ENCODE measurements around the gene UBE2H. TPM values are rescaled to one million over a fixed set of nuclear protein-coding genes. Genes with fewer than 3 reads are reported as not detected.
"Not testable (repeated sequence)": the region's sequence is repeated elsewhere in the genome, so short reads cannot be mapped to it uniquely, and the experiment has no call there.

Gene UBE2H
- total RNA-seq, 1 donor from 2014 or later = 80.7 TPM

DNA sequence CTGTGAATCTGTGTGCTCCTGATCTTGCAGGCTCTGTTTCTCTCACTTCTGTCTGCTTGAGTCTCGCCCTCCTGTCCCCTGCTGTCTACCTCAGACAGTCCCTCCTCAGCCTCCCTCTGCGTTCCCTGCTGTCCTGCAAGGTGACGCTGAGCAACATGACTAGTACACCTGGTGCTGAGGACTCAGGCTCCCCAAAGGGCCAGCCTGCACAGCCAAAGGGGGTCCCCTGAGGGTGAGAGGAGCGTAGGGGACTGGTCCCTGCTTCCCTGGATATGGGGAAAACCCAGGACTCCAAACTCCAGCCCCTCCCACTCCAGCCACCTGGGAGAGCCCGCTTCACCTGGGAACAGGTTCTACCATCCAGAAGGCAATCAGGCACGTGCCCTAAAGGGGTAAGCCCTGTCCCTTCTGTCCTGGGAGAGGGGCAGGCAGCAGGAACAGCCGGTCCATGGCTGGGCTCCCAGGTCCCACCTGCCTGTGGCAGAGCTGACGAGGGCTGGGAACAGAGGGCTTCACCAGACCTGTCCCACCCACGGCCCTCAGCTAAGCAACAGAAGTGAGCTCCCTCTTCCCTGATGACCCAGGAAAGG, 156.5 kb downstream of the UBE2H start:
- TF ChIP-seq, protein P1, sequence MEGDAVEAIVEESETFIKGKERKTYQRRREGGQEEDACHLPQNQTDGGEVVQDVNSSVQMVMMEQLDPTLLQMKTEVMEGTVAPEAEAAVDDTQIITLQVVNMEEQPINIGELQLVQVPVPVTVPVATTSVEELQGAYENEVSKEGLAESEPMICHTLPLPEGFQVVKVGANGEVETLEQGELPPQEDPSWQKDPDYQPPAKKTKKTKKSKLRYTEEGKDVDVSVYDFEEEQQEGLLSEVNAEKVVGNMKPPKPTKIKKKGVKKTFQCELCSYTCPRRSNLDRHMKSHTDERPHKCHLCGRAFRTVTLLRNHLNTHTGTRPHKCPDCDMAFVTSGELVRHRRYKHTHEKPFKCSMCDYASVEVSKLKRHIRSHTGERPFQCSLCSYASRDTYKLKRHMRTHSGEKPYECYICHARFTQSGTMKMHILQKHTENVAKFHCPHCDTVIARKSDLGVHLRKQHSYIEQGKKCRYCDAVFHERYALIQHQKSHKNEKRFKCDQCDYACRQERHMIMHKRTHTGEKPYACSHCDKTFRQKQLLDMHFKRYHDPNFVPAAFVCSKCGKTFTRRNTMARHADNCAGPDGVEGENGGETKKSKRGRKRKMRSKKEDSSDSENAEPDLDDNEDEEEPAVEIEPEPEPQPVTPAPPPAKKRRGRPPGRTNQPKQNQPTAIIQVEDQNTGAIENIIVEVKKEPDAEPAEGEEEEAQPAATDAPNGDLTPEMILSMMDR (conservative IDR thresholded peaks at IDR 0.05) = no peak
- Mint-ChIP-seq H3K9me3 (no peaks in the 10 kb centered on the region), H3K4me1 (ENCODE audit: unreplicated experiment) (peaks cover 4% of the 10 kb centered on the region), H3K27me3 (no peaks in the 10 kb centered on the region), H3K27ac (no peak overlapping the region), H3K4me3 (no peak overlapping the region), H3K36me3 (no peaks in the 10 kb centered on the region)
- DNase-seq (ENCODE audit: extremely low spot score, unreplicated experiment) = no peak

DNA sequence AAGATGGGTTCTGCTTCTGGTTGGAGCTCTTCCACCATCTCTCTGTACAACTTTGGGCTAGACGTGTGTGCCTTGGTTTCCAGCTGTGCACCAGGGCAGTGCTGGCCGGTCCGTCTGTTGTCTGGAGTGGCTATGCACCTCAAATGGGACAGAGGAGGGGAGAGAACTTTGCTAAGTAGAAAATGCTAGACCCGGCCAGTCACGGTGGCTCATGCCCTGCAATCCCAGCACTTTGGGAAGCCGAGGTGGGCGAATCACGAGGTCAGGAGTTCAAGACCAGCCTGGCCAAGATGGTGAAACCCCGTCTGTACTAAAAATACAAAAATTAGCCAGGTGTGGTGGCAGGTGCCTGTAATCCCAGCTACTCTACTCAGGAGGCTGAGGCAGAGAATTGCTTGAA, 158.3 kb downstream of the UBE2H start:
- H3K4me3 Mint-ChIP-seq; H3K9me3 Mint-ChIP-seq; H3K27ac Mint-ChIP-seq; H3K27me3 Mint-ChIP-seq; H3K4me1 Mint-ChIP-seq (ENCODE audit: unreplicated experiment); DNase-seq (ENCODE audit: extremely low spot score, unreplicated experiment); H3K36me3 Mint-ChIP-seq: not testable (repeated sequence)

DNA sequence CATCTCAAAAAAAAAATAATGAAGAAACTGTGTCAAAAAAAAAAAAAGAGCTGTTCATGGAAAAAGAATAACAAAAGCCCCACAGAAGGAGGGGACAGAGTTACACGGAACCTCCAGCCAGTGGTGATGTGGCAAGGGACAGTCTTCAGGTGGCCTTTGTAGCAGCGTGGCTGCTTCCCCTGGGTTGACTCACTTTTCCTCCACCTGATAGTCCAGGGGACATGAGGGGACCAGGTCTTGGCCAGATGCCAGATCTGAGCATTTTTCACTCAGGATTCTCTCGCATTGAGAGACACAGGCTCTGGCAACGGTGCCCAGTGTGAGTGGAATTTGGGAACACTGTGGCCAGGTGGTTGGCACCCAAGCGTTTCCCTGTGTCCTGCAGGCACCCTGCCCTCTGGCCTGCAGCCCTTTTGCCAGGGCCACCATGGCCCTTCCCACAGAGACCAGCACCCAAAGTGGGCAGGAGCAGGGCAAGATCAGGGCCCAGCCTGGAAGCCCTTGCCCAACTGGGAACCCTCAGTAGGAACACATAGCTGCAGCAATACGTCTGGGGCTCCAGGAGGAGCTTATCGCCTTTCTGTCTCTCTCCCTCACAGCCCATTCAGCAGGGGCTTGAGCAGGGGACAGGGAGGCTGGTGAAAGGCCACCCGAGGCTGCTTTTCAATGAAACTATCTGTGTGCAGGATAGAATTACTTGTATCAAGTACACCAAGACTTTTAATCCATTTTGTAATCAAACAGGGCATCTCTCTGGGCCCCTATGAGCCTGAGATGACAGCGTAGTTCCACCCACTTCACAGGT, 159.1 kb downstream of the UBE2H start:
- TF ChIP-seq, protein P1 (conservative IDR thresholded peaks at IDR 0.05) = no peak
- Mint-ChIP-seq H3K27ac (no peak overlapping the region), H3K36me3 (no peaks in the 10 kb centered on the region), H3K27me3 (peaks cover 15% of the 10 kb centered on the region), H3K4me1 (ENCODE audit: unreplicated experiment) (peaks cover 8% of the 10 kb centered on the region), H3K4me3 (no peak overlapping the region), H3K9me3 (no peaks in the 10 kb centered on the region)
- DNase-seq (ENCODE audit: extremely low spot score, unreplicated experiment) = no peak

DNA sequence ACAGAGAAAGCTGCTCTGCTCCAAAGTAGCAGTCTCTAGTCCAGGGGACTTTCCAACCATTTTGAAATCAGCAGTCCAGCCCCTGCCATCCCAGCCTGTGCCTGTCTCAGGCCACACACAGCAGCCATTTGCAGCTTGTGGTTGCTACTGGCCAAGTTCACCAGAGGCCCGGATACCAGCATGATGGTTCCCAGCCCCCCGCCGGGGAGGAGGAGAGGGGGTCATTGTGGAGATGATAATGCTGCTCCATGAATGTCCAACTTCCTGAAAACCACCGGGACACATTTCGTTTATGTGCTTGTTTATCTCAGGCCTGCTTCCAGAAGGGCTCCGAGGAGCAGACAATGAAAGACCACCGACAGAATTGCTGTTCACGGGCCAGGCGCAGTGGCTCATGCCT, 160.0 kb downstream of the UBE2H start:
- Mint-ChIP-seq H3K36me3 (no peaks in the 10 kb centered on the region), H3K27ac (no peak overlapping the region), H3K4me1 (ENCODE audit: unreplicated experiment) (peaks cover 8% of the 10 kb centered on the region), H3K4me3 (no peak overlapping the region), H3K27me3 (peaks cover 17% of the 10 kb centered on the region), H3K9me3 (no peaks in the 10 kb centered on the region)
- TF ChIP-seq, protein P1 (conservative IDR thresholded peaks at IDR 0.05) = no peak
- no peak for DNase-seq (ENCODE audit: extremely low spot score, unreplicated experiment)

DNA sequence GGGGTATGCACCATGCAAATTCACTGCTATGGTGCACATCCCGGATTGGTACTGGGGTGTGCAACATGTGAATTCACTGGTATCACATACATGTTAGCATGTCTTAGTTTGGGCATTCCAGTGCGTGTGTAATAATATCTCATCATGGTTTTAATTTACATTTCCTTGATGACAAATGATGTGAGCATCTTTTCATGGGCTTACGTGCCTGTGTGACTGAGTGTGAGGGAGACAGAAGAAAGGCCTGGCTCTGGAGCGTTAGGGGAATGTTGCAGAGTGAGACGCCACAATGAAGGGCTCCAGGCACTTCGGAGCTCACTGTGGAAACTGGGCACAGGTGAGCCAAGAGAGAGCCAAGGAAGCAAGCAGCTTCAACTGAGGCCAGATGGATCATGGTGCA, 162.6 kb downstream of the UBE2H start:
- no peaks in the 10 kb centered on the region for H3K36me3 Mint-ChIP-seq
- peaks cover 8% of the 10 kb centered on the region for H3K4me1 Mint-ChIP-seq (ENCODE audit: unreplicated experiment)
- H3K27ac Mint-ChIP-seq = no peak overlapping the region
- TF ChIP-seq, protein P1 (conservative IDR thresholded peaks at IDR 0.05) = no peak
- no peak overlapping the region for H3K4me3 Mint-ChIP-seq
- H3K9me3 Mint-ChIP-seq = no peaks in the 10 kb centered on the region
- peaks cover 43% of the 10 kb centered on the region for H3K27me3 Mint-ChIP-seq
- no peak for DNase-seq (ENCODE audit: extremely low spot score, unreplicated experiment)

DNA sequence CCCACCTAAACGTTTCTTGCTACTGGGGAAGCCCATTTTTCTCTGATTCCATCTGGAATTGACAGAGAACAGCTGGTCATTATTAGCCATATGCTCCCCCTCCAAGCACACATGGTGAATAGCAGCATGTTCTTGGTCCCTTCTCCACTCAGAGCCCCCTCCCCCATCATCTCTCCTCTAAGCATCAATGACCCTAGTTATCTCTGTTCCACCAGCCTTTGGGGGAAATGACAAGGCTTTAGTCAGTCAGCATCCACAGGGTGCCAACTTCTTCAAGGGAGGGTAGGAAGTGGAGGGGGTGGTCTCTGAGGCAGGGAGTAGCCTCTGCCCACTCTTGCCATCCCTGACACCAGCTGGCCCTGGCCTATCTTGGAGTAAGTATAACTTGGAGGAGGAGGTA, 163.1 kb downstream of the UBE2H start:
- peaks cover 48% of the 10 kb centered on the region for H3K27me3 Mint-ChIP-seq
- DNase-seq (ENCODE audit: extremely low spot score, unreplicated experiment) = no peak
- H3K27ac Mint-ChIP-seq = no peak overlapping the region
- TF ChIP-seq, protein P1 (conservative IDR thresholded peaks at IDR 0.05) = no peak
- H3K4me3 Mint-ChIP-seq = no peak overlapping the region
- peaks cover 8% of the 10 kb centered on the region for H3K4me1 Mint-ChIP-seq (ENCODE audit: unreplicated experiment)
- no peaks in the 10 kb centered on the region for H3K36me3 Mint-ChIP-seq
- no peaks in the 10 kb centered on the region for H3K9me3 Mint-ChIP-seq
